ENCODE measurements around the gene FAM227A. TPM values are rescaled to one million over a fixed set of nuclear protein-coding genes. Genes with fewer than 3 reads are reported as not detected.
"Not testable (repeated sequence)": the region's sequence is repeated elsewhere in the genome, so short reads cannot be mapped to it uniquely, and the experiment has no call there.

The FAM227A gene
- polyA plus RNA-seq, 3 donors = not detected

- no peak for DNase-seq
- Histone ChIP-seq H3K27ac (ENCODE audit: low read depth in 1 of 2, low read length in 2 of 2) (no peak overlapping the region), H2AFZ (ENCODE audit: insufficient read depth, low read depth, low read length, poor library complexity, severe bottlenecking) (no peak overlapping the region), H3K4me1 (ENCODE audit: control insufficient read depth in 1 of 2, insufficient read depth in 2 of 2, low read length in 2 of 2) (no peaks in the 10 kb centered on the region), H3K9ac (ENCODE audit: insufficient read depth, low read length, poor library complexity, severe bottlenecking) (no peak overlapping the region), H3K9me3 (replicated peaks in 1 of 2; ENCODE audit: control insufficient read depth in 1 of 2, insufficient read depth in 1 of 2, low read length in 2 of 2) (no peaks in the 10 kb centered on the region), H3K79me2 (ENCODE audit: insufficient read depth, low read length) (no peaks in the 10 kb centered on the region), H3K4me2 (replicated peaks; ENCODE audit: extremely low read depth, low read length, poor library complexity, severe bottlenecking) (no peak overlapping the region), H3K4me3 (replicated peaks in 1 of 3; ENCODE audit: low read depth in 2 of 3, low read length in 3 of 3) (no peak overlapping the region), H4K20me1 (ENCODE audit: insufficient read depth, low read length) (no peaks in the 10 kb centered on the region), H3K36me3 (replicated peaks in 1 of 2; ENCODE audit: control insufficient read depth in 1 of 2, insufficient read depth in 2 of 2, low read length in 2 of 2) (no peaks in the 10 kb centered on the region), H3K27me3 (ENCODE audit: control insufficient read depth in 2 of 2, insufficient read depth in 2 of 2, low read length in 2 of 2) (no peaks in the 10 kb centered on the region)
- peaks cover 0 to 6% (median 0%) of the 10 kb centered on the region in 7 donors for H3K9me3 Mint-ChIP-seq
- no peaks in the 10 kb centered on the region for H3K36me3 Mint-ChIP-seq
- no peaks in the 10 kb centered on the region for H3K4me1 Mint-ChIP-seq
- TF ChIP-seq, protein P1, sequence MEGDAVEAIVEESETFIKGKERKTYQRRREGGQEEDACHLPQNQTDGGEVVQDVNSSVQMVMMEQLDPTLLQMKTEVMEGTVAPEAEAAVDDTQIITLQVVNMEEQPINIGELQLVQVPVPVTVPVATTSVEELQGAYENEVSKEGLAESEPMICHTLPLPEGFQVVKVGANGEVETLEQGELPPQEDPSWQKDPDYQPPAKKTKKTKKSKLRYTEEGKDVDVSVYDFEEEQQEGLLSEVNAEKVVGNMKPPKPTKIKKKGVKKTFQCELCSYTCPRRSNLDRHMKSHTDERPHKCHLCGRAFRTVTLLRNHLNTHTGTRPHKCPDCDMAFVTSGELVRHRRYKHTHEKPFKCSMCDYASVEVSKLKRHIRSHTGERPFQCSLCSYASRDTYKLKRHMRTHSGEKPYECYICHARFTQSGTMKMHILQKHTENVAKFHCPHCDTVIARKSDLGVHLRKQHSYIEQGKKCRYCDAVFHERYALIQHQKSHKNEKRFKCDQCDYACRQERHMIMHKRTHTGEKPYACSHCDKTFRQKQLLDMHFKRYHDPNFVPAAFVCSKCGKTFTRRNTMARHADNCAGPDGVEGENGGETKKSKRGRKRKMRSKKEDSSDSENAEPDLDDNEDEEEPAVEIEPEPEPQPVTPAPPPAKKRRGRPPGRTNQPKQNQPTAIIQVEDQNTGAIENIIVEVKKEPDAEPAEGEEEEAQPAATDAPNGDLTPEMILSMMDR (IDR thresholded peaks at IDR 0.05) = no peak
- no peak overlapping the region for H3K4me3 Mint-ChIP-seq
- 80% methylated on average over 1 of the region's 5 CpGs for WGBS (ENCODE audit: insufficient coverage)
- no peak overlapping the region for H3K27ac Mint-ChIP-seq
- intact Hi-C loops (cut with micrococcal nuclease) = no loop called here
- peaks cover 0 to 3% (median 0%) of the 10 kb centered on the region in 3 donors for H3K27me3 Mint-ChIP-seq (ENCODE audit: low read depth in 3 of 3)
Observed at GRCh38 chr22:38649841-38650522, 6.2 kb downstream of the FAM227A start.

- peaks cover 0 to 13% (median 0%) of the 10 kb centered on the region in 7 donors for H3K9me3 Mint-ChIP-seq
- H3K27me3 ChIP-seq (ENCODE audit: control insufficient read depth in 2 of 2, insufficient read depth in 2 of 2, low read length in 2 of 2) = no peaks in the 10 kb centered on the region
- no peaks in the 10 kb centered on the region for H3K4me1 ChIP-seq (ENCODE audit: control insufficient read depth in 1 of 2, insufficient read depth in 2 of 2, low read length in 2 of 2)
- WGBS (ENCODE audit: insufficient coverage) = 100% methylated on average over 1 of the region's 6 CpGs
- no peaks in the 10 kb centered on the region for H3K4me1 Mint-ChIP-seq
- H3K36me3 ChIP-seq (replicated peaks in 1 of 2; ENCODE audit: control insufficient read depth in 1 of 2, insufficient read depth in 2 of 2, low read length in 2 of 2) = no peaks in the 10 kb centered on the region
- H3K4me3 ChIP-seq (replicated peaks in 1 of 3; ENCODE audit: low read depth in 2 of 3, low read length in 3 of 3) = no peak overlapping the region
- no peaks in the 10 kb centered on the region for H3K9me3 ChIP-seq (replicated peaks in 1 of 2; ENCODE audit: control insufficient read depth in 1 of 2, insufficient read depth in 1 of 2, low read length in 2 of 2)
- DNase-seq = no peak
- no peak overlapping the region for H3K9ac ChIP-seq (ENCODE audit: insufficient read depth, low read length, poor library complexity, severe bottlenecking)
- no peaks in the 10 kb centered on the region for H3K79me2 ChIP-seq (ENCODE audit: insufficient read depth, low read length)
- no peaks in the 10 kb centered on the region for H3K36me3 Mint-ChIP-seq
- no peak overlapping the region for H3K27ac ChIP-seq (ENCODE audit: low read depth in 1 of 2, low read length in 2 of 2)
- H3K27ac Mint-ChIP-seq = no peak overlapping the region
- intact Hi-C loops (cut with micrococcal nuclease) = no loop called here
- no peak overlapping the region for H2AFZ ChIP-seq (ENCODE audit: insufficient read depth, low read depth, low read length, poor library complexity, severe bottlenecking)
- TF ChIP-seq, protein P1 (IDR thresholded peaks at IDR 0.05) = no peak
- no peaks in the 10 kb centered on the region for H4K20me1 ChIP-seq (ENCODE audit: insufficient read depth, low read length)
- H3K4me3 Mint-ChIP-seq = no peak overlapping the region
- peaks cover 0 to 4% (median 2%) of the 10 kb centered on the region in 3 donors for H3K27me3 Mint-ChIP-seq (ENCODE audit: low read depth in 3 of 3)
- no peak overlapping the region for H3K4me2 ChIP-seq (replicated peaks; ENCODE audit: extremely low read depth, low read length, poor library complexity, severe bottlenecking)
Observed at GRCh38 chr22:38645430-38645829, 10.8 kb downstream of the FAM227A start.

DNA sequence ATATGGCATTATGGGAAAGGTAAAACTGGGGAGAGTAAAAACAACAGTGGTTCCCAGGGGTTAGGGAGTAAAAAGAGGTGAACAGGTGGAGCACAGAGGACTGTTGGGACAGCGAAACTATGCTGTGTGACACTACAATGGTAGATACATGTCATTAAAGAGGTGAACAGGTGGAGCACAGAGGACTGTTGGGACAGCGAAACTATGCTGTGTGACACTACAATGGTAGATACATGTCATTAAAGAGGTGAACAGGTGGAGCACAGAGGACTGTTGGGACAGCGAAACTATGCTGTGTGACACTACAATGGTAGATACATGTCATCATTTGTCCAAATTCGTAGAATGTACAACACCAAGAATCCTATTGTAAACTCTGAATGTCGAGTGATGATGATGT is 11.9 kb downstream of the FAM227A start:
- H3K36me3 ChIP-seq (replicated peaks in 1 of 2; ENCODE audit: control insufficient read depth in 1 of 2, insufficient read depth in 2 of 2, low read length in 2 of 2); DNase-seq; H4K20me1 ChIP-seq (ENCODE audit: insufficient read depth, low read length); H3K4me1 ChIP-seq (ENCODE audit: control insufficient read depth in 1 of 2, insufficient read depth in 2 of 2, low read length in 2 of 2); H2AFZ ChIP-seq (ENCODE audit: insufficient read depth, low read depth, low read length, poor library complexity, severe bottlenecking); H3K27ac ChIP-seq (ENCODE audit: low read depth in 1 of 2, low read length in 2 of 2); H3K4me3 ChIP-seq (replicated peaks in 1 of 3; ENCODE audit: low read depth in 2 of 3, low read length in 3 of 3); H3K9ac ChIP-seq (ENCODE audit: insufficient read depth, low read length, poor library complexity, severe bottlenecking); H3K36me3 Mint-ChIP-seq; intact Hi-C loops (cut with micrococcal nuclease); H3K79me2 ChIP-seq (ENCODE audit: insufficient read depth, low read length); H3K27me3 ChIP-seq (ENCODE audit: control insufficient read depth in 2 of 2, insufficient read depth in 2 of 2, low read length in 2 of 2); H3K27ac Mint-ChIP-seq; H3K4me1 Mint-ChIP-seq; H3K9me3 ChIP-seq (replicated peaks in 1 of 2; ENCODE audit: control insufficient read depth in 1 of 2, insufficient read depth in 1 of 2, low read length in 2 of 2); H3K27me3 Mint-ChIP-seq (ENCODE audit: low read depth in 3 of 3); H3K4me3 Mint-ChIP-seq; H3K4me2 ChIP-seq (replicated peaks; ENCODE audit: extremely low read depth, low read length, poor library complexity, severe bottlenecking): not testable (repeated sequence)
- peaks cover 0 to 13% (median 0%) of the 10 kb centered on the region in 7 donors for H3K9me3 Mint-ChIP-seq
- WGBS (ENCODE audit: insufficient coverage) = 100% methylated on average over 4 of the region's 5 CpGs

Measured in CD14-positive monocyte (primary cell).